ENCODE results near the gene MYH9. TPM values are rescaled to one million over a fixed set of nuclear protein-coding genes. Genes with fewer than 3 reads are reported as not detected.
A peak's percentile ranks its signal among the peaks of the same experiment; 100 is the strongest.

MYH9 gene
- polyA plus RNA-seq, 1 experiment: 338 TPM

DNA sequence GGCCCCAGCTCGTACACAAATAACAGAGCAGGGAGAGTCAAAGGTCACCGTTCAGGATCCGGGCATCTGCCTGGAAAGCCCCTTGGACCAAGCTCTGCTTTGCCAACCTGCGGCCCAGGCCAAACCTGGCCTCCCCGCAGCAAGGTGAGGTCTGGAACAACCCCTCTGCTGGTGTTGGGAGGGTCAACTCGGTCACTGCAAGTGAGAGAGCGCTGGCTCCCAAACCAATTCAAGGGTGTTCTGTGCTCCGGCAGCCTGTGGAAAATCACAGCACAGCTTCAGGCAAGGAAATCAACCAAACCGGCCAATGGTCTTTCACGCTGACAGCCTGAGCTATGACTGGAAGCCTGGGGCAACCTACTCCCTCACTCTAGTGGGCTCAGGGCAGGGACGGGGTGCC lies 63.4 kb downstream of the MYH9 start:
- no peak overlapping the region for H3K4me3 ChIP-seq (ENCODE audit: low read depth, low read length)
- no peak for DNase-seq (ENCODE audit: low read depth, low spot score)
- POLR2A ChIA-PET: interaction anchor here (0.6 to 0.9 kb wide), 4 partner anchors 20 to 183 kb away, joined by 3 read pairs; partner anchors contain the start of gene FOXRED2
- peak overlapping the region; percentile 82 for H3K27ac ChIP-seq (ENCODE audit: low read depth, low read length)
- no peaks in the 10 kb centered on the region; the same call in 1 of the 2 replicates for H3K9me3 ChIP-seq (ENCODE audit: control insufficient read depth, insufficient read depth, low read length)
- CTCF ChIA-PET: interaction anchor here (1.3 to 4.7 kb wide), 3 partner anchors 23 to 162 kb away, joined by 3 to 25 read pairs (median 7); no protein-coding TSS in a partner anchor
- TF ChIP-seq, protein P1, sequence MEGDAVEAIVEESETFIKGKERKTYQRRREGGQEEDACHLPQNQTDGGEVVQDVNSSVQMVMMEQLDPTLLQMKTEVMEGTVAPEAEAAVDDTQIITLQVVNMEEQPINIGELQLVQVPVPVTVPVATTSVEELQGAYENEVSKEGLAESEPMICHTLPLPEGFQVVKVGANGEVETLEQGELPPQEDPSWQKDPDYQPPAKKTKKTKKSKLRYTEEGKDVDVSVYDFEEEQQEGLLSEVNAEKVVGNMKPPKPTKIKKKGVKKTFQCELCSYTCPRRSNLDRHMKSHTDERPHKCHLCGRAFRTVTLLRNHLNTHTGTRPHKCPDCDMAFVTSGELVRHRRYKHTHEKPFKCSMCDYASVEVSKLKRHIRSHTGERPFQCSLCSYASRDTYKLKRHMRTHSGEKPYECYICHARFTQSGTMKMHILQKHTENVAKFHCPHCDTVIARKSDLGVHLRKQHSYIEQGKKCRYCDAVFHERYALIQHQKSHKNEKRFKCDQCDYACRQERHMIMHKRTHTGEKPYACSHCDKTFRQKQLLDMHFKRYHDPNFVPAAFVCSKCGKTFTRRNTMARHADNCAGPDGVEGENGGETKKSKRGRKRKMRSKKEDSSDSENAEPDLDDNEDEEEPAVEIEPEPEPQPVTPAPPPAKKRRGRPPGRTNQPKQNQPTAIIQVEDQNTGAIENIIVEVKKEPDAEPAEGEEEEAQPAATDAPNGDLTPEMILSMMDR (IDR thresholded peaks at IDR 0.05; ENCODE audit: low read depth, low read length): no peak
- no peaks in the 10 kb centered on the region for H3K27me3 ChIP-seq (ENCODE audit: control insufficient read depth, insufficient read depth, low read length)

DNA sequence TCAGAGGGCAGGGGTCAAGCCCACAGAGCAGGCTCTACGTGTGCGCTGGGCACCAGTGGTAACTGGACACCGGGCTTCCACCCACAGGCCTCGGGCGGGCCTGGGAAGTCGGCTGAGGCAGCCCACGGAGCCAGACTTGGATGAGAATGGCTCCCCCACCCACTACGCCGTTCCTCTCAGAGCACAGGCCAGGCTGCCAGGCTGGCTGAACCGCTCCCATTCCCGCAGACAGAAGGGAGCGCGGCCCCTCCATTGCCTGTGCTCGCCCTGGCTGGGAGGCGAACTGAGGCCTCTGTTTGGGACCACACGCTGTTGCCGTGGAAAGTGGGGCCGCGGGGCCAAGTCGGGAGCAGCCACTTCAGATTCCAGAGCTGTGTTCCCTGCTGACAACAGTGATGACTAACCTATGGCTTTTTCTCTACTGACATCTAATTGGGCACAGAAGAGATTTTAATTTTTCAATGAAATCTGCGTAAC lies 63.9 kb downstream of the MYH9 start:
- Histone ChIP-seq H3K27me3 (ENCODE audit: control insufficient read depth, insufficient read depth, low read length) (no peaks in the 10 kb centered on the region), H3K27ac (ENCODE audit: low read depth, low read length) (peak overlapping the region; percentile 82), H3K9me3 (ENCODE audit: control insufficient read depth, insufficient read depth, low read length) (no peaks in the 10 kb centered on the region; the same call in 1 of the 2 replicates), H3K4me3 (ENCODE audit: low read depth, low read length) (no peak overlapping the region)
- POLR2A ChIA-PET: interaction anchor here (0.8 to 0.9 kb wide), 2 partner anchors 47 to 147 kb away, joined by 3 read pairs; no protein-coding TSS in a partner anchor
- TF ChIP-seq, protein P1 (IDR thresholded peaks at IDR 0.05; ENCODE audit: low read depth, low read length): no peak
- CTCF ChIA-PET: interaction anchor here (1.3 to 4.7 kb wide), 3 partner anchors 22 to 162 kb away, joined by 3 to 25 read pairs (median 7); no protein-coding TSS in a partner anchor
- no peak for DNase-seq (ENCODE audit: low read depth, low spot score)

DNA sequence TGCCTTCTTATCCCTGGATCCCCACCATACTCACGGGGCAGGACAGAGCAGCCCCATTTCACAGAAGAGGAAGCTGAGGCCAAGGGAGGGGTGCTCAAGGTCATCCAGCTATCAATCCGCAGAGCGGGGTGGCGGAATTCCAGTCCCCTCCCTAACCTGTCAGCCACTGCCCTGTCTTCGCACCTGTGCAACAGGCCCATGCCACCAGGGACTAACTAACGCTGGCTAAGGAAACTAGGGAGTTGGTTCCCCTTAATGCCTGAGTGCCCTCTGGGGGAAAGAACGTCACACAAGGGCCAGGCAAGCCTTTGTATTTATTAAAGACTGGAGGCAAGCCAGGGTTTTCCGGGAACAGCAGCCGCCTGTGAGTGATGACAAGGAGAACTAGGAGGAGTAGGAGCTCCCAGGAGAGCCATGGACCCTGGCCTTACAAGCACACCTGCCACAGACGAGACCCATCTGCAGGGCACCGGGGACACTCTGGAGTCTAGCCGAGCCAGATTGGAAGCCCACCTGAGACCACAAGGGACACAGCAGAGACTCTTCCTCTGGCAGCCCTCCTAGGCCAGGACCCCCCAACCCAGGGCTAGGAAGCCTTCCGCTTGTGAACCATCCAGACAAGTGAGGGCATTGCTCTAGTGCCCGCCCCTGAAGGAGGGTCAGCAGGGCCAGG lies 64.4 kb downstream of the MYH9 start:
- ChIA-PET POLR2A (interaction anchor here (0.8 to 1.4 kb wide), 2 partner anchors 147 to 159 kb away, joined by 3 read pairs; no protein-coding TSS in a partner anchor), CTCF (interaction anchor here (1.3 to 4.7 kb wide), 3 partner anchors 22 to 148 kb away, joined by 3 to 25 read pairs (median 7); no protein-coding TSS in a partner anchor)

DNA sequence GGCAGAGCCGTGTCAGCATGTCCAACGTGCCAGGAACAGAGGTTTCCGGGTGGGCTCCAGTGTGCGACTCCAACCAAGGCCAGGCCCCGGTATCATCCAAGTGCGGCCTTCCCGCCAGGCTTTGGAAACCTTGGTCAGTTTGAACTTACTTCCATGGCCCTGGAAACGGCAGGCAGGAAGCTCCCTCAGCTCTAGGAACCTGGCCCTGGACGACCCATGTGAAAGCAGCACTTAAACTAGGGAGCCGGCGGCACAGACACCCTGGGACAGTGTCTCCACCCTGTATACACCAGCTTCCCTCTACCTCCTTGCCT lies 65.2 kb downstream of the MYH9 start:
- no peak for DNase-seq (ENCODE audit: low read depth, low spot score)
- Histone ChIP-seq H3K9me3 (ENCODE audit: control insufficient read depth, insufficient read depth, low read length) (no peaks in the 10 kb centered on the region; the same call in 1 of the 2 replicates), H3K27ac (ENCODE audit: low read depth, low read length) (peak overlapping the region; percentile 82), H3K4me3 (ENCODE audit: low read depth, low read length) (no peak overlapping the region), H3K27me3 (ENCODE audit: control insufficient read depth, insufficient read depth, low read length) (no peaks in the 10 kb centered on the region)
- TF ChIP-seq, protein P1 (IDR thresholded peaks at IDR 0.05; ENCODE audit: low read depth, low read length): no peak
- CTCF ChIA-PET: interaction anchor here (1.3 to 4.7 kb wide), 2 partner anchors 21 to 149 kb away, joined by 3 to 25 read pairs; no protein-coding TSS in a partner anchor
- POLR2A ChIA-PET: interaction anchor here (1.4 kb wide), 1 partner anchor 160 kb away, joined by 3 read pairs; no protein-coding TSS in a partner anchor

More for the DNA sequence above, 64.4 kb downstream of the MYH9 start:
- H3K27ac ChIP-seq (ENCODE audit: low read depth, low read length): peak overlapping the region; percentile 82
- TF ChIP-seq, protein P1 (IDR thresholded peaks at IDR 0.05; ENCODE audit: low read depth, low read length): no peak
- H3K27me3 ChIP-seq (ENCODE audit: control insufficient read depth, insufficient read depth, low read length): no peaks in the 10 kb centered on the region
- H3K4me3 ChIP-seq (ENCODE audit: low read depth, low read length): no peak overlapping the region
- no peak for DNase-seq (ENCODE audit: low read depth, low spot score)
- no peaks in the 10 kb centered on the region; the same call in 1 of the 2 replicates for H3K9me3 ChIP-seq (ENCODE audit: control insufficient read depth, insufficient read depth, low read length)

Data from AG04450 (cell line).